SH-SY5Y (cell line): Measurements from ENCODE around the gene CDH10.

Experiments used
- GATA2 ChIP-seq: IDR thresholded peaks from 2 replicates; pipeline ENCODE4 v1.6.1; 2011; ENCODE audit warnings: mild to moderate bottlenecking, low read depth, low read length
- GATA3 ChIP-seq: IDR thresholded peaks from 2 replicates; pipeline ENCODE4 v1.6.1; 2011; ENCODE audit warnings: low read depth, mild to moderate bottlenecking, low read length, moderate library complexity

Gene CDH10

DNA sequence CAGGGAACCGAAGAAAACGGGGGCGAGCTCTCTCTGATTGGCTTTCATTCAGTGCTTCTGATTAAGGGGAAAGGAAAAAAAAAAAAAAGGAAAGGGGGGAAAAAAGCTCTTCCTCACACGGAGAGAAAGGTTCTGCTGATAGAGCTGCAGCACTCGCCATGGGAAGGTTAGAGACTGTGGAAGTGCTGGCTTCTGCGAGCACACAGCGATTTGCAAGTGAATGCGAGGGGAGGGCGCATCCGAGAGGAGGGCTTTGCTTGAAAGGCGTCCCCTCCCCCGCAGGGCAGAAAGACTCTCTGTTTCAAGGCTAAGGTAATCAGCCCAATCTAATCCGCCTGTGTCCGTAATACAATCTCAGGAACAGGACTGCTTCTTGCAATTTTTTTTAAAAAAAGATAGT lies at the start of gene CDH10:
CDH10 (minus strand) TSS at position 218 of the 400 bp plus-strand sequence. CDS start 51,488 bp downstream, outside the sequence.
- TF ChIP-seq GATA2 (no peak), GATA3 (no peak)

DNA sequence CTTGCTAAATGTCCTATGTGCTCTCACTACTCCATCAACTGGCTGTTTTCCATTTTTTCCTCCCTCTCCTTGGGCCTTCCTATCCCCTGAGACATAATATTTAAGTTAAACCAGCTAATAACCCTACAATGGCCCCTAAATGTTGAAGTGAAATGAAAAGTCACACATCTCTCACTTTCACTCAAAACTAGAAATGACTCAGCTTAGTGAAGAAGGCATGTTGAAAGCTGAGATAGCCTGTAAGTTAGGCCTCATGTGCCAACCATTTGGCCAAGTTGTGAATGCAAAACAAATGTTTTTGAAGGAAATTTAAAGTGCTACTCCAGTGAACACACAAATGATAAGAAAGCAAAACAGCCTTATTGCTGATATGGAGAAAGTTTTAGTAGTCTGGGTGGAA lies 48.8 kb upstream of the CDH10 start:
- no peak for TF ChIP-seq GATA2
- no peak for TF ChIP-seq GATA3

DNA sequence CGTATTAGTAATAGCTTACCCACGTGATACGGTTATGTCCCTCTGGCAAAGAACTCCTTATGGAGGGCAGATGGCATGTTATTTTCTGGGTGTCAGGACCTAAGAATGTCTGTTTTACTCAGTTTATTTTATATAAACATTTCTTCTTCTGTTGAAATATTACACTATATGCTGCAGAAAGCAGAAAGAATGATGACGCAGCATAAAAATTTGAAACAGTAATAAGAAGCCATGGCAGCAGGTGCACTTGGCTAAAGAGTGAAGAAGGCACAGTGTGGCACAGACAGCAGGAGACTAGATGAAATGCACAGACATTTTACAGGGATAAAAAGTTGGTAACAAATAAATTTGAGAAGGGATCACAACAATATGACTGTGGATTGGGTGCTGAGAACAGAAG lies 46.3 kb upstream of the CDH10 start:
- TF ChIP-seq GATA2 (no peak), GATA3 (no peak)

DNA sequence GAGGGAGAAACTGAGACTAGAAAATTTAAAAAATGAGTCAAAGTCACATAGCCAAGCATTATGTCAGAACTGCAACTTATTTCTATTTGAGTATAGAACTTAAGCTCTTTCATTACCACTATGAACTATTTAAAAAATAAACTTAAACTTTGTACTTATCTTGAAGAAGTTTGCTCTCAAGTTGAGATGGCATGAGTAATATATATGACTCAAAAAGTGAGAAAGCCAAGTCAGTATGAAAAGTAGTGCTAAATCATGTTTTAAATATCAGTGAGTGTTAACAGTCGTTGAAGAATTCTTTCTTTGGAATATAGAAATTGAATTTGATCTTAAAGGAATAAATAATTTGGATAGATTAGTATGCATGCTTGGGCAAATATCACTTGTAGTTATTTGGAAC lies 36.3 kb upstream of the CDH10 start:
- TF ChIP-seq GATA3 (no peak), GATA2 (no peak)

DNA sequence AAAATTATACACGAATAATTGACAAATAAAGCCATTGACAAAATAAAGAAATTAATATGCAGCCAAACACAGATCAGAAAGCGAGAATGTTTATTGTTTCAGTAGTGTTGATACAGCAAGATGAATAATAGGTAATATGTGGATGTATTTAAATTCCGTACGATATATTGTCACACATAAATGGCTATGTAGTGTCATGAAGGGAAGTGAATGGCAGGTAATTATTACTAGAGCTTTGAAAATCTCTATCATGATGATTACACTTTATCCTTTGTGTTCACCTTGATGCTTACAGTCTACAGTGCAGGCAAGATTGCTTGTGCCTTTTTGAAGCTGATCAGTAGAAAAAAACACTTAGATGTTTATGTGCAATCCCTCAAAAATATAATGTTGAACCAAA lies 23.3 kb upstream of the CDH10 start:
- no peak for TF ChIP-seq GATA3
- TF ChIP-seq GATA2, result no peak

GRCh38 chr5:24649531-24649930 lies 4.8 kb upstream of the CDH10 start:
- TF ChIP-seq GATA3 (no peak), GATA2 (no peak)

GRCh38 chr5:24646915-24647314 lies 2.1 kb upstream of the CDH10 start:
- TF ChIP-seq GATA2, result no peak
- TF ChIP-seq GATA3, result no peak

DNA sequence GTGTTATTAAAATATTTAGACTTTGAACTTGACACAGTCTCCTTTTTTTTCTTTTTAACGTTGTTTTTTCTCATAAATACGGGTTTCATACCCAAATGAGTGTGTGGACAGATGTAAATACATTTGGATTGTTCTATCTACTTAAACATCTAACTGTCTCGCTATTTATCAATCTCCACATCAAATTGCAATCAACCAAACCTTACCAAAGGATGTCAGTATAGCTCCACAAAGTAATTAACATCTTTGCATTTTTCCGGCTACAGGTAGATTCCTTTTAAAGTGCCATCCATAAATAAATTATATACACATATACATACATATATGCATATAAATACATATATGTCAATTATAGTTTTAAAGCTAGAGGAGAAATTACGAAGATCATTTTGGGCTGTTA lies 705 bp upstream of the CDH10 start:
- no peak for TF ChIP-seq GATA3
- TF ChIP-seq GATA2, result no peak

GRCh38 chr5:24643880-24644279 lies 898 bp downstream of the CDH10 start:
- TF ChIP-seq GATA2 (no peak), GATA3 (no peak)

DNA sequence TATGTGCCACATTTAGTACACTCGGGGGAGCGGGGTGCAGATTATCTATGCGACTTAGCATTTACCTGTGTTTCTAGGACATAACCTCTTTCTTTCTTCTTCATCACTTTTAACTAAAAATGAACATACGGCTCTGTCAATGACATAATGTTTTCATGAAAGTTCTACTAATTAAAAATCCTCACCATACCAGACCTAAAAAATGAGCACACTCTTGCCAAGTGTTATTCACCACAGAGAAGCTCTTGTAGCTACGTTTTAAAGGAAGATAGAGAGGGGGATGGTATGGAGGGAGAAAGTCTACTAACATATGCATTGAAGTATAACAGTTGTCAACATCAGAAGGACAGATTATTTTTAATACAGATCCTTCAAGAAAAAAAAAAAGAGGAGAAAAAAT lies 1.6 kb downstream of the CDH10 start:
- TF ChIP-seq GATA2 (no peak), GATA3 (no peak)

- no peak for TF ChIP-seq GATA2
- no peak for TF ChIP-seq GATA3
Measured at GRCh38 chr5:24642022-24642421, 2.8 kb downstream of the CDH10 start.

GRCh38 chr5:24635209-24635608 lies 9.6 kb downstream of the CDH10 start:
- TF ChIP-seq GATA3, result no peak

DNA sequence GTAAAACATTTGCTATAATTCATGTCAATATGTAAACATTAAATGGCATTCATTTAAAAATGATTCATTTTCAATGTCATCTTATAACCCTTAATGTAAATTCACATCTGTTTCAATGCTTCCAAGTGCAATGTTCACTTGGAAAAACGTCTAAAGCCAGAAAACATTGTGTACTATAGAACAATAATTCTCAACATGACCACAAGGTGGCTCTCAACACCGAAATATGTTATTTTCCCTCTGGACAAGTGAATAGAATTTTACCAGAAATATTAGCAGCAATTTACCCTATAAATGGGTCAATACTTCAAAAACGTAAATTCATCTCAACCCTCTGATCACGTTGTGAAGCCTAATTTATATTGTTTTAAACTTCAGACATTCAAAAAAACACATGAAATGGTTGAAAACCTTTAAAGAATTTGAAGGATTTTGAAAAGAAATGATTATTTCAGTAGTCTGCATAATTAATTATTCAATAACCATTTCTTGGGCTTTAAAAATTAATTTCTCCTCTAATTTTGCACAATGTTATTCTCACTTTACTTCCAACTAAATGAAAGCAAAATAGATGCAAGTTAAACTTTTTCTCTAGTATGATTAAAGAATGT lies 11.0 kb downstream of the CDH10 start:
- TF ChIP-seq GATA3, result no peak
- no peak for TF ChIP-seq GATA2

- no peak for TF ChIP-seq GATA2
- TF ChIP-seq GATA3, result no peak
Measured at GRCh38 chr5:24632353-24632752, 12.4 kb downstream of the CDH10 start.

DNA sequence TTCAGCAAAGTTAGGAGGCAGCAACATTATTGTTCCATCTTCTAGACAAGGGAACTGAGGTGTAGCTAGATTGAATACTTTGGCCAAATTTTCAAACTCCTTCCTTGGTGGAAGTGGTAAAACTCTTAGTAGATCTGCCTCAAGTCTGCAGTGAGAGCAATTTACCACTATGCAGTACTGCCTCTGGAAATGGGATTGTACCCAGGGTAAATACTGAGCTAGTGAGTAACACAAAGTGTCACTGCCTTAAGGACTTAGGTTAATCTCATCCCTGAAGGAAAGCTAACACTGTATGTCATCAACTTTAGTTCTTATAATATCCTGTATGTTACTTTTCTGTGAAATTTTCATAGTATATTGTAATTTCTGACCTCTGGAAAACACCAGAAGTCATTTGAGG lies 13.9 kb downstream of the CDH10 start:
- TF ChIP-seq GATA2 (no peak), GATA3 (no peak)

- TF ChIP-seq GATA3 (no peak), GATA2 (no peak)
Measured at GRCh38 chr5:24629798-24630197, 15.0 kb downstream of the CDH10 start.
